PC-9 (cell line): ENCODE results near the gene AZGP1. TPM values are rescaled to one million over a fixed set of nuclear protein-coding genes. Genes with fewer than 3 reads are reported as not detected.
"Not testable (repeated sequence)": the region's sequence is repeated elsewhere in the genome, so short reads cannot be mapped to it uniquely, and the experiment has no call there.

ENCODE experiments used
- BruUV-seq: library from RNA; stranded (reverse); fragments of 400-500 nt; replicated peaks from 2 replicates; lab custom pipeline; 2021; lab: Mats Ljungman, UMichigan
- CTCF ChIA-PET: fragments of 300-600 bp; sonication (Branson Sonifier 250); formaldehyde crosslinking; loops from one replicate; lab custom pipeline; 2022; ENCODE audit warnings: antibody characterized with exemption; lab: Charles Lee
- POLR2A ChIA-PET: fragments of 300-600 bp; sonication (Branson Sonifier 250); formaldehyde crosslinking; loops from one replicate; lab custom pipeline; 2022; ENCODE audit warnings: antibody characterized with exemption; ENCODE audit not compliant: unreplicated experiment; lab: Charles Lee
- DNase-seq, 2 experiments: peaks; one replicate each; pipeline versions ENCODE4 v3.0.0 to v3.0.0-alpha.2; 2015 to 2022; ENCODE audit warnings: mixed read lengths in 1 of 2
- H2AFZ ChIP-seq: fragments of 200-600 bp; sonication (generic); 2 replicates; pipeline ENCODE4 v1.8.1; 2017; ENCODE audit warnings: antibody characterized with exemption
- H3F3A ChIP-seq: fragments of 200-600 bp; sonication (generic); 2 replicates; pipeline ENCODE4 v1.8.1; 2017; ENCODE audit warnings: antibody characterized with exemption, mild to moderate bottlenecking, low read depth; ENCODE audit not compliant: insufficient read depth
- H3K27ac ChIP-seq: fragments of 200-600 bp; sonication (generic); 2 replicates; pipeline ENCODE4 v1.6.1; 2016; ENCODE audit warnings: mixed run types
- H3K27me3 ChIP-seq: fragments of 200-600 bp; sonication (generic); 2 replicates; pipeline ENCODE4 v1.6.1; 2016; ENCODE audit warnings: low read depth, mixed run types; ENCODE audit not compliant: insufficient read depth
- H3K36me3 ChIP-seq: fragments of 200-600 bp; sonication (generic); 2 replicates; pipeline ENCODE4 v1.6.1; 2016; ENCODE audit warnings: low read depth, mixed run types
- H3K4me1 ChIP-seq: fragments of 200-600 bp; sonication (generic); replicated peaks from 2 replicates; pipeline ENCODE4 v1.6.1; 2016; ENCODE audit warnings: mixed run types; ENCODE audit not compliant: insufficient read depth
- H3K4me2 ChIP-seq: fragments of 200-600 bp; sonication (generic); 2 replicates; pipeline ENCODE4 v1.6.1; 2017; ENCODE audit warnings: mixed run types
- H3K4me3 ChIP-seq: fragments of 200-600 bp; sonication (generic); 2 replicates; pipeline ENCODE4 v1.6.1; 2016; ENCODE audit warnings: mixed run types
- H3K79me2 ChIP-seq: fragments of 200-600 bp; sonication (generic); 2 replicates; pipeline ENCODE4 v1.6.1; 2017; ENCODE audit warnings: low read depth, mixed run types
- H3K9me2 ChIP-seq: fragments of 200-600 bp; sonication (generic); 2 replicates; pipeline ENCODE4 v1.8.1; 2017; ENCODE audit warnings: mild to moderate bottlenecking; ENCODE audit not compliant: insufficient read depth
- H3K9me3 ChIP-seq: fragments of 200-600 bp; sonication (generic); 2 replicates; pipeline ENCODE4 v1.8.1; 2016; ENCODE audit warnings: low read depth; ENCODE audit not compliant: insufficient read depth
- H4K20me1 ChIP-seq: fragments of 200-600 bp; sonication (generic); 2 replicates; pipeline ENCODE4 v1.8.1; 2017; ENCODE audit not compliant: insufficient read depth
- EZH2 ChIP-seq: fragments of 200-600 bp; sonication (generic); IDR thresholded peaks from 2 replicates; pipeline ENCODE4 v1.8.0; 2017; ENCODE audit warnings: antibody characterized with exemption, low read depth
- intact Hi-C: fragments of 100-400 bp; cut with micrococcal nuclease; formaldehyde crosslinking; loops from one replicate; pipeline ENCODE4 v1.10.0; 2022; ENCODE audit not compliant: unreplicated experiment
- total RNA-seq: library from RNA; stranded (reverse); gene quantifications from 2 replicates; pipeline ENCODE4 v1.2.3, GENCODE V29; 2021
- TF ChIP-seq, protein P1 (sequence below): fragments of 200-600 bp; sonication (generic); conservative IDR thresholded peaks from 2 replicates; pipeline ENCODE4 v1.6.1; 2017; ENCODE audit warnings: mixed run types, antibody characterized with exemption, mild to moderate bottlenecking, moderate library complexity

The AZGP1 gene
- total RNA-seq, 1 experiment from 2014 or later = not detected

DNA sequence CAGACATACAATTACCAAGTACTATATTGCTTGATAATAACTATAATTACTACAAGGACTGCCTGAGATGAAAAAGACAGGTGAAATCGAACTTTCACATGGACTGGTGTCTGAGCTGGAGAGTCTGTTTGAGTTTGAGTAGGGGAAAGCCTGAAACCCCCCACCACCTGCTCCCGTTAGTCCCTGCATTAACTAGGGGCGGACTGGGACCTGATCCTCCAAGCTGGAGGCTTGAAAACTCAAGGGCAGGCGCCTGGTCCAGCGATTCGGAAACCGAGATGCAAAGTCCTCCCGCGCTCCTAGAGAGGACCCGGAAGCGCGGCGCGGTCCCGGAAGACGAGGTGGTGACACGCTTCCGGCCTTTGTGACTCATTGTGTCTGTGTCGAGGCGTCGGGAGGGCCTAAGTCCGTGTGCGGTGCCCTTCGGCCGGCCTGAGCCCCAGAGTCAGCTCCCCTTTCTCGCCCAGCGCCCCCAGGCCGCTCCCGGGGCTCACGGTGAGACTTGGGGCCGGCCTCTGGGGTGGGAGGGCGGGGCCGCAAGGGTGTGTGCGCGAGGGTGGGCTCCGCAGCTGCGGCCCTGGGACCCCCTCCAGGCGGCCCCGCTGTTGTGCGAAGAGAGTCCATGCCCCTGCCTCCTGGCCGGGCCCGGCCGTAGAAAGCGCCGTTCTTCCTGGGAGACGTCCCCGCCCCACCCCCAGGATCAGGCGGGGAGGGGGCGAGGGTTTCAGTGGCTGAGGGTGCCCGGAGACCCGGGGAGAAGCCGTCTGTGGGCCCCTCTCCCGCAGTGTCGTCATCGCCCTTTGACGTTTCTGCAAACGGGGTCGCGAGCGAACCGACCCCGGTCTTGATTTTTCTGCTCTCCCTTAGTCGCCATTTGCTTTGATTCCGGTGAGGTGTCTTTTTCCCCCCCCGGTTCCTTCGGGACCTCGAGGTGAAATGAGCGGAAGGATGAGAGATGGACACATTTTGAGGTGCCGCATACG, 39.7 kb upstream of the AZGP1 start, which contains the start of gene ZKSCAN1:
TSS of gene ZKSCAN1 (plus strand) at position 365 of the 983 bp plus-strand sequence. CDS start 7,911 bp downstream, outside the sequence.
- ChIA-PET POLR2A (interaction anchor here (0.6 to 0.7 kb wide), 3 partner anchors 38 to 133 kb away, joined by 5 to 12 read pairs (median 8); partner anchors contain the start of gene LAMTOR4), CTCF (no interaction called here)
- Histone ChIP-seq H3F3A (peaks cover 23% of the 10 kb centered on the region; the same call in 1 of the 2 replicates), H3K27ac (peak within 1 kb of the TSS; percentile 67), H3K9me3 (no peaks in the 10 kb centered on the region), H2AFZ (peak within 1 kb of the TSS; percentile 79), H3K9me2 (no peaks in the 10 kb centered on the region), H3K4me3 (peak within 1 kb of the TSS; percentile 95), H3K79me2 (peaks cover 49% of the 10 kb centered on the region), H3K4me2 (peak within 1 kb of the TSS; percentile 92), H4K20me1 (peaks cover 39% of the 10 kb centered on the region), H3K36me3 (no peaks in the 10 kb centered on the region), H3K4me1 (peaks cover 13% of the 10 kb centered on the region), H3K27me3 (no peaks in the 10 kb centered on the region)
- BruUV-seq = TSS peak; percentile 56
- DNase-seq = peak; percentile 79 to 80
- intact Hi-C loops = loop anchor here (2.0 kb wide), 1 partner anchor 33 kb away; the partner anchor contains the start of gene ZSCAN21
- TF ChIP-seq, protein P1, sequence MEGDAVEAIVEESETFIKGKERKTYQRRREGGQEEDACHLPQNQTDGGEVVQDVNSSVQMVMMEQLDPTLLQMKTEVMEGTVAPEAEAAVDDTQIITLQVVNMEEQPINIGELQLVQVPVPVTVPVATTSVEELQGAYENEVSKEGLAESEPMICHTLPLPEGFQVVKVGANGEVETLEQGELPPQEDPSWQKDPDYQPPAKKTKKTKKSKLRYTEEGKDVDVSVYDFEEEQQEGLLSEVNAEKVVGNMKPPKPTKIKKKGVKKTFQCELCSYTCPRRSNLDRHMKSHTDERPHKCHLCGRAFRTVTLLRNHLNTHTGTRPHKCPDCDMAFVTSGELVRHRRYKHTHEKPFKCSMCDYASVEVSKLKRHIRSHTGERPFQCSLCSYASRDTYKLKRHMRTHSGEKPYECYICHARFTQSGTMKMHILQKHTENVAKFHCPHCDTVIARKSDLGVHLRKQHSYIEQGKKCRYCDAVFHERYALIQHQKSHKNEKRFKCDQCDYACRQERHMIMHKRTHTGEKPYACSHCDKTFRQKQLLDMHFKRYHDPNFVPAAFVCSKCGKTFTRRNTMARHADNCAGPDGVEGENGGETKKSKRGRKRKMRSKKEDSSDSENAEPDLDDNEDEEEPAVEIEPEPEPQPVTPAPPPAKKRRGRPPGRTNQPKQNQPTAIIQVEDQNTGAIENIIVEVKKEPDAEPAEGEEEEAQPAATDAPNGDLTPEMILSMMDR = no peak
- no peak for TF ChIP-seq EZH2

DNA sequence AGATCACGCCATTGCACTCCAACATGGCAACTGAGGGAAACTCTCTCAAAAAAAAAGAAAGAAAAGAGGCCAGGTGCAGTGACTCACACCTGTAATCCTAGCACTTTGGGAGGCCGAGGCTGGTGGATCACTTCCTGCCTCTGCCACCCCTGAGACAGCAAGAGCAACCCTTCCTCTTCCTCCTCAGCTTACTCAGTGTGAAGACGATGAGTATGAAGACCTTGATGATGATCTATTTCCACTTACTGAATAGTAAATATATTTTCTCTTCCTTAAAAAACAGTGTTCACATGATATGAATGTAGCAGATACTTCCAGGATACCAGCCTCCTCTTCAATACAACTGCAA, 37.5 kb upstream of the AZGP1 start:
- H3K4me3 ChIP-seq = no peak overlapping the region
- TF ChIP-seq, protein P1 = no peak
- no peak for TF ChIP-seq EZH2
- no peak overlapping the region; the same call in 1 of the 2 replicates for H2AFZ ChIP-seq
- DNase-seq = peak in 1 of 2 experiments; percentile 42
- ChIA-PET CTCF (no interaction called here), POLR2A (no interaction called here)
- H3K27me3 ChIP-seq = no peaks in the 10 kb centered on the region
- no peaks in the 10 kb centered on the region for H3K36me3 ChIP-seq
- H3K79me2 ChIP-seq = peaks cover 29% of the 10 kb centered on the region
- intact Hi-C loops = no loop called here
- H3K4me1 ChIP-seq = peaks cover 20% of the 10 kb centered on the region
- H3K9me3 ChIP-seq = no peaks in the 10 kb centered on the region
- peaks cover 22% of the 10 kb centered on the region for H4K20me1 ChIP-seq
- H3K4me2 ChIP-seq = peak overlapping the region; percentile 15; the same call in 1 of the 2 replicates
- H3K27ac ChIP-seq = no peak overlapping the region
- BruUV-seq = no TSS peak
- no peaks in the 10 kb centered on the region for H3K9me2 ChIP-seq
- H3F3A ChIP-seq = peaks cover 20% of the 10 kb centered on the region; the same call in 1 of the 2 replicates

- H3K9me3 ChIP-seq, BruUV-seq, H2AFZ ChIP-seq, H3K4me3 ChIP-seq, H3K9me2 ChIP-seq, intact Hi-C loops, H3K27ac ChIP-seq, H3K27me3 ChIP-seq, H3K36me3 ChIP-seq: not testable (repeated sequence)
- POLR2A ChIA-PET = interaction anchor here (0.6 kb wide), 1 partner anchor 69 kb away, joined by 3 read pairs; the partner anchor contains the start of gene ZNF3
- peaks cover 22% of the 10 kb centered on the region for H3K79me2 ChIP-seq
- peaks cover 16% of the 10 kb centered on the region for H4K20me1 ChIP-seq
- H3K4me1 ChIP-seq = peaks cover 20% of the 10 kb centered on the region
- peak overlapping the region; percentile 15; the same call in 1 of the 2 replicates for H3K4me2 ChIP-seq
- H3F3A ChIP-seq = peaks cover 20% of the 10 kb centered on the region; the same call in 1 of the 2 replicates
- CTCF ChIA-PET = interaction anchor here (0.6 kb wide), 1 partner anchor 547 kb away, joined by 3 read pairs; no protein-coding TSS in a partner anchor
- peak in 1 of 2 experiments; percentile 75 for DNase-seq
These were observed 36.8 kb upstream of the AZGP1 start for GRCh38 chr7:100012385-100013327.
